Endothelial cell of umbilical vein (primary cell): ENCODE measurements around the gene ZGLP1. TPM values are rescaled to one million over a fixed set of nuclear protein-coding genes. Genes with fewer than 3 reads are reported as not detected.

Experiments used
- BruUV-seq: library from RNA; stranded (reverse); fragments of 400-500 nt; replicated peaks from 2 replicates; lab custom pipeline; 2021; lab: Mats Ljungman, UMichigan
- CTCF ChIA-PET: fragments of 300-600, 350-600 bp; sonication (Branson Sonifier 250); formaldehyde crosslinking; loops from one replicate; lab custom pipeline; 2021; ENCODE audit warnings: antibody characterized with exemption, inconsistent platforms; lab: Charles Lee
- POLR2A ChIA-PET: fragments of 300-600, 350-600 bp; sonication (Branson Sonifier 250); formaldehyde crosslinking; loops from one replicate; lab custom pipeline; 2021; ENCODE audit warnings: antibody characterized with exemption, inconsistent platforms; lab: Charles Lee
- DNase-seq: peaks from one replicate; pipeline ENCODE4 v3.0.0-alpha.2; 2011; ENCODE audit warnings: low read depth, low spot score
- FAIRE-seq: peaks from 2 replicates; lab custom pipeline; 2011; peaks lifted over from hg19 to GRCh38; lab: Jason Lieb, UNC
- H2AFZ ChIP-seq: 2 replicates; pipeline ENCODE4 v1.6.0; 2012; ENCODE audit warnings: low read depth, low read length, control low read depth, inconsistent platforms
- H3K27ac ChIP-seq: 2 replicates; pipeline ENCODE4 v1.5.1; 2011; ENCODE audit warnings: low read depth, mild to moderate bottlenecking, control low read depth, low read length, moderate library complexity; ENCODE audit not compliant: insufficient read depth
- H3K27me3 ChIP-seq, 2 experiments: 2 replicates each; pipeline versions ENCODE4 v1.6.0 to v1.6.1; 2011; ENCODE audit warnings: low read length in 2 of 2, mixed read lengths in 1 of 2; ENCODE audit not compliant: control insufficient read depth in 2 of 2, insufficient read depth in 2 of 2
- H3K36me3 ChIP-seq, 2 experiments: 2 replicates in 1 of 2; 3 replicates in 1 of 2; pipeline ENCODE4 v1.5.1; 2011; ENCODE audit warnings: low read length in 2 of 2, mild to moderate bottlenecking in 1 of 2, moderate library complexity in 1 of 2; ENCODE audit not compliant: control insufficient read depth in 2 of 2, insufficient read depth in 2 of 2; ENCODE audit errors: extremely low read depth in 1 of 2
- H3K4me1 ChIP-seq: 3 replicates; pipeline ENCODE4 v1.5.1; 2011; ENCODE audit warnings: mild to moderate bottlenecking, low read length; ENCODE audit not compliant: control insufficient read depth, insufficient read depth; ENCODE audit errors: extremely low read depth
- H3K4me2 ChIP-seq: 2 replicates; pipeline ENCODE4 v1.6.1; 2011; ENCODE audit warnings: low read length, control low read depth, mixed read lengths; ENCODE audit not compliant: insufficient read depth
- H3K4me3 ChIP-seq, 3 experiments: fragments of 200-600 bp in 1 of 3; sonication (generic), shearing (Covaris generic) in 1 of 3; replicated peaks in 1 of 3; 2 replicates each; pipeline ENCODE4 v1.5.1; 2011 to 2016; ENCODE audit warnings: control low read depth in 3 of 3, low read length in 3 of 3, mild to moderate bottlenecking in 2 of 3, inconsistent platforms in 1 of 3, low read depth in 1 of 3, moderate library complexity in 1 of 3; ENCODE audit not compliant: insufficient read depth in 1 of 3
- H3K79me2 ChIP-seq: 2 replicates; pipeline ENCODE4 v1.6.0; 2012; ENCODE audit warnings: low read length, inconsistent platforms; ENCODE audit not compliant: control insufficient read depth, insufficient read depth
- H3K9ac ChIP-seq: replicated peaks from 2 replicates; pipeline ENCODE3; 2011; ENCODE audit warnings: low read length, control low read depth; ENCODE audit not compliant: insufficient read depth; ENCODE audit errors: extremely low read depth
- H3K9me1 ChIP-seq: replicated peaks from 3 replicates; pipeline ENCODE4 v1.6.0; 2011; ENCODE audit warnings: mild to moderate bottlenecking, low read length; ENCODE audit not compliant: control insufficient read depth, insufficient read depth; ENCODE audit errors: extremely low read depth
- H3K9me3 ChIP-seq: replicated peaks from 2 replicates; pipeline ENCODE4 v1.5.1; 2012; ENCODE audit warnings: low read length, inconsistent platforms; ENCODE audit not compliant: control insufficient read depth, insufficient read depth
- H4K20me1 ChIP-seq: replicated peaks from 2 replicates; pipeline ENCODE3; 2011; ENCODE audit warnings: mild to moderate bottlenecking, low read length; ENCODE audit not compliant: control insufficient read depth, insufficient read depth; ENCODE audit errors: extremely low read depth
- EZH2 ChIP-seq: IDR thresholded peaks from 2 replicates; pipeline ENCODE4 v1.6.1; 2012; ENCODE audit warnings: borderline replicate concordance, low read depth, mild to moderate bottlenecking, moderate library complexity, low read length, inconsistent platforms; ENCODE audit not compliant: severe bottlenecking
- FOS ChIP-seq: IDR thresholded peaks from 2 replicates; pipeline ENCODE4 v1.6.1; 2011; ENCODE audit warnings: mild to moderate bottlenecking, low read length, moderate library complexity, borderline replicate concordance; ENCODE audit not compliant: insufficient read depth
- GATA2 ChIP-seq: IDR thresholded peaks from 2 replicates; pipeline ENCODE4 v1.7.0; 2011; ENCODE audit warnings: low read depth, mild to moderate bottlenecking, moderate library complexity, mixed read lengths, low read length; ENCODE audit not compliant: insufficient read length, insufficient read depth
- JUN ChIP-seq: IDR thresholded peaks from 2 replicates; pipeline ENCODE4 v1.6.1; 2011; ENCODE audit warnings: borderline replicate concordance, low read depth; ENCODE audit not compliant: insufficient read length, insufficient read depth
- MYC ChIP-seq: IDR thresholded peaks from one replicate; pipeline ENCODE4 v1.6.1; 2011; ENCODE audit warnings: mild to moderate bottlenecking, low read depth, low read length
- POLR2A ChIP-seq: IDR thresholded peaks from 2 replicates; pipeline ENCODE4 v1.6.1; 2012; ENCODE audit warnings: low read depth, mild to moderate bottlenecking, control low read depth, low read length
- POLR2AphosphoS5 ChIP-seq: IDR thresholded peaks from 2 replicates; pipeline ENCODE4 v1.6.1; 2012; ENCODE audit warnings: low read depth, mild to moderate bottlenecking, control low read depth, low read length, moderate library complexity; ENCODE audit not compliant: insufficient read depth
- dilution Hi-C: fragments of 300-500 bp; cut with MboI; formaldehyde crosslinking; loops from one replicate; pipeline ENCODE4 v1.15.0; 2019; ENCODE audit warnings: low sequenced_read_pairs; ENCODE audit not compliant: extremely low pct_ligation_motif_present
- intact Hi-C: fragments of 100-400 bp; cut with micrococcal nuclease; formaldehyde crosslinking; loops from one replicate; pipeline ENCODE4 v1.10.0; 2022
- polyA plus RNA-seq, 4 experiments: library from polyadenylated mRNA; depleted of rRNA in 3 of 4; stranded (reverse) in 3 of 4; unstranded in 1 of 4; fragments of >200 nt; gene quantifications; 2 replicates each; pipeline versions ENCODE4 v1.2.1 to v1.2.3, GENCODE V29; 2011 to 2012; ENCODE audit warnings: missing spikeins in 1 of 4
- total RNA-seq: library from RNA; stranded (reverse); gene quantifications from 2 replicates; pipeline ENCODE4 v1.2.3, GENCODE V29; 2021
- TF ChIP-seq, protein P1 (sequence below): IDR thresholded peaks from 2 replicates; pipeline ENCODE4 v1.6.1; 2011; ENCODE audit not compliant: insufficient read depth, insufficient read length
- TF ChIP-seq, protein P2 (sequence below), 2 donors: IDR thresholded peaks; 1 replicate in 1 of 2; 2 replicates in 1 of 2; pipeline ENCODE4 v1.5.1; 2011; ENCODE audit warnings: low read length in 2 of 2, mild to moderate bottlenecking in 2 of 2, moderate library complexity in 2 of 2, control low read depth in 1 of 2, inconsistent platforms in 1 of 2, low read depth in 1 of 2; ENCODE audit not compliant: insufficient read depth in 1 of 2; ENCODE audit errors: extremely low read depth in 1 of 2

The ZGLP1 gene
- total and polyA plus RNA-seq, 2 donors (not counting 3 experiments of a cell fraction or from before 2014, with no cell fraction given) = 1.6 to 2.9 TPM

DNA sequence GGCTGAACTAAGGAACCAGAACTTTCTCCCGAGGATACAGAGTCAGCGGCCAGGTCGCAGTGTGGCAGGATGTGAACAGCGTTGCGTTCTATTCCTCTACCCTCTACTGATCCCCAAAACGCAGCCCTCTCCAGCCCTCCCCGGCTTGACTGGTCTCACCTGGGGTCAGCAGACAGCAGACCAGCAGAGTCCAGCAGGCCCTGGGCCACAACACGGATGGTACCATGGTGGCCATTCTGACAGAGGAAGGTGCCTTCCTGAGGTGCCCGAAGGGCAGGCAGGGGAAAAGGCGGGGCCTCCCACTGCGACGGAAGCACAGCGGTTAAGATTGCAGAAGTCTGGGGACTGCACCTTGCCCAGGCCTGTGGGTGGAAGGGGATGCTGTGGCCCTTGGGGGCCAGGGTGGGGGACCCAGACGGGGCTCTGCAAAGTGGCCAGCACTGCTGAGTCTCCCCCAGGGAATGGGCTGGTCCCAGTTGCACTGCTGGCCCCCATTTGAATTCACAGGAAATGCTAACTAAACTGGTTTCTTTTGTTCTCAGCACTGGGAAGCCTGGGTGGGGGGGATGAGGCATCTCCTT, 29.9 kb upstream of the ZGLP1 start, which contains the start of gene ICAM3:
Gene ICAM3 (minus strand): TSS at position 245 of the 581 bp plus-strand sequence. CDS start 10 bp downstream, at position 235.
- Histone ChIP-seq H3K9me1 (no peaks in the 10 kb centered on the region), H3K9ac (no peak within 1 kb of the TSS), H3K4me3 (no peak within 1 kb of the TSS), H2AFZ (peak within 1 kb of the TSS; percentile 55), H3K4me2 (no peak within 1 kb of the TSS), H3K27ac (no peak within 1 kb of the TSS), H3K4me1 (peaks cover 2% of the 10 kb centered on the region), H3K36me3 (no peaks in the 10 kb centered on the region), H3K9me3 (no peaks in the 10 kb centered on the region), H3K79me2 (no peaks in the 10 kb centered on the region), H4K20me1 (no peaks in the 10 kb centered on the region), H3K27me3 (no peaks in the 10 kb centered on the region)
- ChIA-PET CTCF (no interaction called here), POLR2A (no interaction called here)
- no peak for TF ChIP-seq JUN
- BruUV-seq = no TSS peak
- DNase-seq (no peak), FAIRE-seq (no peak)
- intact Hi-C loops (no loop called here), dilution Hi-C loops (no loop called here)

DNA sequence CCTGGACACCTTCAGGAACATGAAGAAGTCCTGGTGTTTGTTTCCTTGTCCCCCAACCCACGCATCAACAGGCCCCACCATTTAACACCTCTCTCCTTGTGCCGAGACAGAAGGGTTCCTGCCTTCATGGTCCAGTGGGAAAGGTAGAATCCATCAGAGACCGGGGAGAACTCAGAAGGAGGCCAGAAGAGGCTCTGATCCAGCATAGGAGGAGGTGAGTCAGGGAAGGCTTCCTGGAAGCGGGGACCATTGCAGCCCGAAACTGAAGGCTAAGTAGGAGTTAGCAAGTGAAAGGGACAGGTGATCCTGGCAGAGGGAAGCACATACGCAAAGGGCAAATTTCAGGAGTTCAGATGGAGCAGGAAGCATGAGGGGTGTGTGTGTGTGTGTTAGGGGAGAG, 29.3 kb upstream of the ZGLP1 start:
- Histone ChIP-seq H4K20me1 (no peaks in the 10 kb centered on the region), H3K27me3 (no peaks in the 10 kb centered on the region), H2AFZ (no peak overlapping the region), H3K4me1 (peaks cover 7% of the 10 kb centered on the region), H3K4me2 (no peak overlapping the region), H3K4me3 (no peak overlapping the region), H3K9me1 (no peaks in the 10 kb centered on the region), H3K79me2 (no peaks in the 10 kb centered on the region), H3K9me3 (no peaks in the 10 kb centered on the region), H3K9ac (no peak overlapping the region), H3K27ac (no peak overlapping the region), H3K36me3 (no peaks in the 10 kb centered on the region)
- FAIRE-seq (no peak), DNase-seq (no peak)
- TF ChIP-seq FOS (no peak), POLR2A (no peak), JUN (no peak), MYC (no peak), GATA2 (no peak), EZH2 (no peak), POLR2AphosphoS5 (no peak)
- TF ChIP-seq, protein P1, sequence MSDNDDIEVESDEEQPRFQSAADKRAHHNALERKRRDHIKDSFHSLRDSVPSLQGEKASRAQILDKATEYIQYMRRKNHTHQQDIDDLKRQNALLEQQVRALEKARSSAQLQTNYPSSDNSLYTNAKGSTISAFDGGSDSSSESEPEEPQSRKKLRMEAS = no peak
- TF ChIP-seq, protein P2, sequence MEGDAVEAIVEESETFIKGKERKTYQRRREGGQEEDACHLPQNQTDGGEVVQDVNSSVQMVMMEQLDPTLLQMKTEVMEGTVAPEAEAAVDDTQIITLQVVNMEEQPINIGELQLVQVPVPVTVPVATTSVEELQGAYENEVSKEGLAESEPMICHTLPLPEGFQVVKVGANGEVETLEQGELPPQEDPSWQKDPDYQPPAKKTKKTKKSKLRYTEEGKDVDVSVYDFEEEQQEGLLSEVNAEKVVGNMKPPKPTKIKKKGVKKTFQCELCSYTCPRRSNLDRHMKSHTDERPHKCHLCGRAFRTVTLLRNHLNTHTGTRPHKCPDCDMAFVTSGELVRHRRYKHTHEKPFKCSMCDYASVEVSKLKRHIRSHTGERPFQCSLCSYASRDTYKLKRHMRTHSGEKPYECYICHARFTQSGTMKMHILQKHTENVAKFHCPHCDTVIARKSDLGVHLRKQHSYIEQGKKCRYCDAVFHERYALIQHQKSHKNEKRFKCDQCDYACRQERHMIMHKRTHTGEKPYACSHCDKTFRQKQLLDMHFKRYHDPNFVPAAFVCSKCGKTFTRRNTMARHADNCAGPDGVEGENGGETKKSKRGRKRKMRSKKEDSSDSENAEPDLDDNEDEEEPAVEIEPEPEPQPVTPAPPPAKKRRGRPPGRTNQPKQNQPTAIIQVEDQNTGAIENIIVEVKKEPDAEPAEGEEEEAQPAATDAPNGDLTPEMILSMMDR (IDR thresholded peaks at IDR 0.05; ENCODE audit: extremely low read depth in 1 of 2, insufficient read depth in 1 of 2, low read depth in 1 of 2, low read length in 2 of 2) = no peak
- intact Hi-C loops (no loop called here), dilution Hi-C loops (no loop called here)
- ChIA-PET CTCF (no interaction called here), POLR2A (no interaction called here)
- no TSS peak for BruUV-seq
